HG03354 (cell line): ENCODE results near the gene MYNN.

ENCODE experiments used
- ATAC-seq: cut with Tn5 transposase; IDR thresholded peaks from one replicate; pipeline ENCODE4 v1.9.1; 2021; ENCODE audit warnings: mild to moderate bottlenecking; ENCODE audit not compliant: unreplicated experiment, poor library complexity, severe bottlenecking

The MYNN gene

GRCh38 chr3:169822091-169822490 lies 48.9 kb downstream of the MYNN start:
- ATAC-seq, result no peak

GRCh38 chr3:169822540-169822939 lies 49.3 kb downstream of the MYNN start:
- no peak for ATAC-seq

GRCh38 chr3:169822983-169823382 lies 49.8 kb downstream of the MYNN start:
- ATAC-seq, result no peak

- ATAC-seq, result no peak
Measured at GRCh38 chr3:169825316-169825715, 52.1 kb downstream of the MYNN start.

GRCh38 chr3:169827712-169828111 lies 54.5 kb downstream of the MYNN start:
- ATAC-seq, result no peak

- no peak for ATAC-seq
Measured at GRCh38 chr3:169835533-169835932, 62.3 kb downstream of the MYNN start.

GRCh38 chr3:169836078-169836941 lies 63.1 kb downstream of the MYNN start:
- ATAC-seq, result peak; percentile 88

GRCh38 chr3:169836942-169837275 lies 63.7 kb downstream of the MYNN start:
- ATAC-seq, result no peak

- no peak for ATAC-seq
Measured at GRCh38 chr3:169838511-169839030, 65.4 kb downstream of the MYNN start.
